ENCODE data around the gene MTRF1. TPM values are rescaled to one million over a fixed set of nuclear protein-coding genes. Genes with fewer than 3 reads are reported as not detected.

Gene MTRF1
- total RNA-seq, 1 experiment from 2014 or later = 11.4 TPM

DNA sequence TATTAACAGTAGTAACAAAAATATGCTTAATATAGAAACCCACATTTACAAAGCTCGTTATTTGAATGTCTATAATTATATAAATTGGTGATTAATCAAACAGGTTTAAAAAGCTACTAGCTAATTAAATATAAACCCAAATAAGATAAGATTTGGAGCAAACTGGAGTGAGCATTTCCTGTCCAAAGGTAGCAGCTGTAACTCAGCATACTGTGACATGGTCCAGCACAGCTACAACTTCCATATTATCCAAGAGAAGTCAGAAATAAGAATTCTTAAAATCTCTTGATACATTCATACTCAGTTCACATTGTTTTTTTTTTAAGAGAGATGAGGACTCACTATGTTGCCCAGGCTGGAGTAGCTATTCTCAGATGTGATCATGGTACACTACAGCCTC, 8.5 kb downstream of the MTRF1 start:
- POLR2A ChIA-PET = no interaction called here
- CTCF ChIA-PET = no interaction called here
- Histone ChIP-seq H3K36me3 (ENCODE audit: control insufficient read depth in 1 of 2, insufficient read depth in 2 of 2, low read length in 2 of 2) (peaks cover 7 to 8% of the 10 kb centered on the region in 2 experiments; a peak in 3 of 4 replicates), H3K9me2 (ENCODE audit: insufficient read depth) (no peaks in the 10 kb centered on the region), H2AFZ (ENCODE audit: low read depth, low read length, poor library complexity, severe bottlenecking) (no peak overlapping the region), H3K27me3 (ENCODE audit: insufficient read depth, low read length) (no peaks in the 10 kb centered on the region), H3K9me3 (ENCODE audit: control insufficient read depth in 1 of 2, insufficient read depth in 1 of 2, low read depth in 1 of 2, low read length in 2 of 2) (no peaks in the 10 kb centered on the region), H4K20me1 (ENCODE audit: insufficient read depth) (0 out of 2 replicates have a peak, but pooled peaks cover 4% of the 10 kb centered on the region), H3K4me3 (replicated peaks in 1 of 2; ENCODE audit: low read depth in 1 of 2, low read length in 2 of 2) (no peak overlapping the region), H3K27ac (ENCODE audit: low read depth, low read length) (no peak overlapping the region), H3K4me2 (ENCODE audit: low read length) (no peak overlapping the region), H3K9ac (ENCODE audit: low read length) (no peak overlapping the region), H3K4me1 (ENCODE audit: control insufficient read depth in 1 of 2, insufficient read depth in 2 of 2, low read length in 2 of 2) (no peaks in the 10 kb centered on the region), H3K79me2 (ENCODE audit: insufficient read depth, low read length) (no peaks in the 10 kb centered on the region)
- DNase-seq (ENCODE audit: low read depth, low spot score) = no peak
- TF ChIP-seq EZH2 (IDR thresholded peaks at IDR 0.05) = no peak
- no peak for TF ChIP-seq TCF7L2 (IDR thresholded peaks at IDR 0.05; ENCODE audit: borderline replicate concordance, extremely low read depth, insufficient read depth, insufficient read length)
- no peak for TF ChIP-seq POLR2AphosphoS5 (IDR thresholded peaks at IDR 0.05; ENCODE audit: low read depth, low read length)
- TF ChIP-seq YY1 (IDR thresholded peaks at IDR 0.05; ENCODE audit: extremely low read depth, insufficient replicate concordance, low read depth, low read length) = no peak
- no peak for TF ChIP-seq SP1 (IDR thresholded peaks at IDR 0.05; ENCODE audit: low read depth)
- TF ChIP-seq EGR1 (IDR thresholded peaks at IDR 0.05; ENCODE audit: low read depth) = no peak
- TF ChIP-seq EZH2phosphoT487 (IDR thresholded peaks at IDR 0.05; ENCODE audit: borderline replicate concordance) = no peak
- no peak for TF ChIP-seq RAD21 (IDR thresholded peaks at IDR 0.05; ENCODE audit: low read depth)
- TF ChIP-seq, protein P1, sequence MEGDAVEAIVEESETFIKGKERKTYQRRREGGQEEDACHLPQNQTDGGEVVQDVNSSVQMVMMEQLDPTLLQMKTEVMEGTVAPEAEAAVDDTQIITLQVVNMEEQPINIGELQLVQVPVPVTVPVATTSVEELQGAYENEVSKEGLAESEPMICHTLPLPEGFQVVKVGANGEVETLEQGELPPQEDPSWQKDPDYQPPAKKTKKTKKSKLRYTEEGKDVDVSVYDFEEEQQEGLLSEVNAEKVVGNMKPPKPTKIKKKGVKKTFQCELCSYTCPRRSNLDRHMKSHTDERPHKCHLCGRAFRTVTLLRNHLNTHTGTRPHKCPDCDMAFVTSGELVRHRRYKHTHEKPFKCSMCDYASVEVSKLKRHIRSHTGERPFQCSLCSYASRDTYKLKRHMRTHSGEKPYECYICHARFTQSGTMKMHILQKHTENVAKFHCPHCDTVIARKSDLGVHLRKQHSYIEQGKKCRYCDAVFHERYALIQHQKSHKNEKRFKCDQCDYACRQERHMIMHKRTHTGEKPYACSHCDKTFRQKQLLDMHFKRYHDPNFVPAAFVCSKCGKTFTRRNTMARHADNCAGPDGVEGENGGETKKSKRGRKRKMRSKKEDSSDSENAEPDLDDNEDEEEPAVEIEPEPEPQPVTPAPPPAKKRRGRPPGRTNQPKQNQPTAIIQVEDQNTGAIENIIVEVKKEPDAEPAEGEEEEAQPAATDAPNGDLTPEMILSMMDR (IDR thresholded peaks at IDR 0.05 in 2 of 3, conservative IDR thresholded peaks at IDR 0.05 in 1 of 3; ENCODE audit: borderline replicate concordance in 1 of 3, insufficient read depth in 1 of 3, low read depth in 2 of 3, low read length in 2 of 3) = no peak
- TF ChIP-seq, protein P2, sequence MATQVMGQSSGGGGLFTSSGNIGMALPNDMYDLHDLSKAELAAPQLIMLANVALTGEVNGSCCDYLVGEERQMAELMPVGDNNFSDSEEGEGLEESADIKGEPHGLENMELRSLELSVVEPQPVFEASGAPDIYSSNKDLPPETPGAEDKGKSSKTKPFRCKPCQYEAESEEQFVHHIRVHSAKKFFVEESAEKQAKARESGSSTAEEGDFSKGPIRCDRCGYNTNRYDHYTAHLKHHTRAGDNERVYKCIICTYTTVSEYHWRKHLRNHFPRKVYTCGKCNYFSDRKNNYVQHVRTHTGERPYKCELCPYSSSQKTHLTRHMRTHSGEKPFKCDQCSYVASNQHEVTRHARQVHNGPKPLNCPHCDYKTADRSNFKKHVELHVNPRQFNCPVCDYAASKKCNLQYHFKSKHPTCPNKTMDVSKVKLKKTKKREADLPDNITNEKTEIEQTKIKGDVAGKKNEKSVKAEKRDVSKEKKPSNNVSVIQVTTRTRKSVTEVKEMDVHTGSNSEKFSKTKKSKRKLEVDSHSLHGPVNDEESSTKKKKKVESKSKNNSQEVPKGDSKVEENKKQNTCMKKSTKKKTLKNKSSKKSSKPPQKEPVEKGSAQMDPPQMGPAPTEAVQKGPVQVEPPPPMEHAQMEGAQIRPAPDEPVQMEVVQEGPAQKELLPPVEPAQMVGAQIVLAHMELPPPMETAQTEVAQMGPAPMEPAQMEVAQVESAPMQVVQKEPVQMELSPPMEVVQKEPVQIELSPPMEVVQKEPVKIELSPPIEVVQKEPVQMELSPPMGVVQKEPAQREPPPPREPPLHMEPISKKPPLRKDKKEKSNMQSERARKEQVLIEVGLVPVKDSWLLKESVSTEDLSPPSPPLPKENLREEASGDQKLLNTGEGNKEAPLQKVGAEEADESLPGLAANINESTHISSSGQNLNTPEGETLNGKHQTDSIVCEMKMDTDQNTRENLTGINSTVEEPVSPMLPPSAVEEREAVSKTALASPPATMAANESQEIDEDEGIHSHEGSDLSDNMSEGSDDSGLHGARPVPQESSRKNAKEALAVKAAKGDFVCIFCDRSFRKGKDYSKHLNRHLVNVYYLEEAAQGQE (IDR thresholded peaks at IDR 0.05; ENCODE audit: low read depth) = no peak
- no peak for TF ChIP-seq ELF1 (IDR thresholded peaks at IDR 0.05; ENCODE audit: borderline replicate concordance, low read depth)
- no peak for TF ChIP-seq JUND (IDR thresholded peaks at IDR 0.05)
- TF ChIP-seq CEBPB (IDR thresholded peaks at IDR 0.05; ENCODE audit: low read depth) = no peak
- no peak for TF ChIP-seq SRF (IDR thresholded peaks at IDR 0.05; ENCODE audit: low read depth)
- TF ChIP-seq, protein P3, sequence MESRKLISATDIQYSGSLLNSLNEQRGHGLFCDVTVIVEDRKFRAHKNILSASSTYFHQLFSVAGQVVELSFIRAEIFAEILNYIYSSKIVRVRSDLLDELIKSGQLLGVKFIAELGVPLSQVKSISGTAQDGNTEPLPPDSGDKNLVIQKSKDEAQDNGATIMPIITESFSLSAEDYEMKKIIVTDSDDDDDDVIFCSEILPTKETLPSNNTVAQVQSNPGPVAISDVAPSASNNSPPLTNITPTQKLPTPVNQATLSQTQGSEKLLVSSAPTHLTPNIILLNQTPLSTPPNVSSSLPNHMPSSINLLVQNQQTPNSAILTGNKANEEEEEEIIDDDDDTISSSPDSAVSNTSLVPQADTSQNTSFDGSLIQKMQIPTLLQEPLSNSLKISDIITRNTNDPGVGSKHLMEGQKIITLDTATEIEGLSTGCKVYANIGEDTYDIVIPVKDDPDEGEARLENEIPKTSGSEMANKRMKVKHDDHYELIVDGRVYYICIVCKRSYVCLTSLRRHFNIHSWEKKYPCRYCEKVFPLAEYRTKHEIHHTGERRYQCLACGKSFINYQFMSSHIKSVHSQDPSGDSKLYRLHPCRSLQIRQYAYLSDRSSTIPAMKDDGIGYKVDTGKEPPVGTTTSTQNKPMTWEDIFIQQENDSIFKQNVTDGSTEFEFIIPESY (IDR thresholded peaks at IDR 0.05; ENCODE audit: extremely low read depth, insufficient replicate concordance, low read length) = no peak
- no peak for TF ChIP-seq SIN3A (IDR thresholded peaks at IDR 0.05; ENCODE audit: low read depth)
- TF ChIP-seq, protein P4, sequence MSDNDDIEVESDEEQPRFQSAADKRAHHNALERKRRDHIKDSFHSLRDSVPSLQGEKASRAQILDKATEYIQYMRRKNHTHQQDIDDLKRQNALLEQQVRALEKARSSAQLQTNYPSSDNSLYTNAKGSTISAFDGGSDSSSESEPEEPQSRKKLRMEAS (IDR thresholded peaks at IDR 0.05) = no peak
- RAD21 ChIA-PET (ENCODE audit: low non-redundant PET in 1 of 2, low total read pairs in 2 of 2, uncharacterized antibody in 2 of 2, unreplicated experiment in 2 of 2) = no interaction called here
- intact Hi-C loops (cut with micrococcal nuclease) = no loop called here
- BruUV-seq (replicated peaks) = no TSS peak
- ATAC-seq = no peak
